HepG2 (cell line): ENCODE measurements around the gene PAPPA. TPM values are rescaled to one million over a fixed set of nuclear protein-coding genes. Genes with fewer than 3 reads are reported as not detected.

ENCODE experiments used
- ATAC-seq: fragments of 200-7000 bp; cut with Tn5 transposase; 3 replicates; pipeline ENCODE4 v1.9.1; 2020; ENCODE audit warnings: mild to moderate bottlenecking, moderate library complexity
- BruUV-seq: library from RNA; stranded (reverse); fragments of 400-500 nt; replicated peaks from 2 replicates; lab custom pipeline; 2021; lab: Mats Ljungman, UMichigan
- CTCF ChIA-PET: fragments of 300-600 bp; formaldehyde crosslinking; extraction: SDS; loops from one replicate; lab custom pipeline; 2021; ENCODE audit warnings: low total read pairs, inconsistent platforms, low intra/inter-chr PET ratio; lab: Yijun Ruan, JAX
- POLR2A ChIA-PET: fragments of 350-600 bp; sonication (Branson Sonifier 250); formaldehyde crosslinking; loops from one replicate; lab custom pipeline; 2020; ENCODE audit warnings: antibody characterized with exemption, inconsistent platforms; lab: Yijun Ruan, JAX
- DNase-seq: peaks from one replicate; pipeline ENCODE4 v3.0.0-alpha.2; 2015; ENCODE audit warnings: low spot score
- FAIRE-seq: peaks from 3 replicates; lab custom pipeline; 2011; peaks lifted over from hg19 to GRCh38; lab: Jason Lieb, UNC
- H2AFZ ChIP-seq: one replicate; pipeline ENCODE4 v1.6.1; 2011; ENCODE audit warnings: low read length, inconsistent platforms
- H3K27ac ChIP-seq: fragments of 300-600 bp; 3 replicates; pipeline ENCODE4 v1.8.0; 2011; ENCODE audit warnings: mixed run types, mild to moderate bottlenecking, mixed read lengths, low read length, inconsistent platforms; ENCODE audit not compliant: insufficient read depth; ENCODE audit errors: extremely low read length
- H3K27me3 ChIP-seq, 2 experiments: fragments of 200-600 bp in 1 of 2; 2 replicates in 1 of 2; 3 replicates in 1 of 2; pipeline versions ENCODE4 v1.6.0 to v1.8.0; 2011; ENCODE audit warnings: low read length in 2 of 2, mild to moderate bottlenecking in 2 of 2, moderate library complexity in 2 of 2, inconsistent platforms in 1 of 2; ENCODE audit not compliant: insufficient read depth in 2 of 2, control insufficient read depth in 1 of 2
- H3K36me3 ChIP-seq, 2 experiments: fragments of 200-600 bp in 1 of 2; replicated peaks in 1 of 2; 2 replicates in 1 of 2; 3 replicates in 1 of 2; pipeline versions ENCODE4 v1.5.1 to v1.8.0; 2011; ENCODE audit warnings: low read length in 2 of 2, inconsistent platforms in 1 of 2; ENCODE audit not compliant: insufficient read depth in 2 of 2, control insufficient read depth in 1 of 2
- H3K4me1 ChIP-seq: 2 replicates; pipeline ENCODE4 v1.5.1; 2012; ENCODE audit warnings: low read length, inconsistent platforms; ENCODE audit not compliant: insufficient read depth
- H3K4me2 ChIP-seq: 2 replicates; pipeline ENCODE4 v1.6.0; 2011; ENCODE audit warnings: low read depth, low read length, inconsistent platforms
- H3K4me3 ChIP-seq, 3 experiments: fragments of 200-600 bp in 1 of 3; sonication (generic), shearing (Covaris generic) in 1 of 3; replicated peaks in 1 of 3; 2 replicates each; pipeline ENCODE4 v1.5.1; 2011 to 2016; ENCODE audit warnings: low read length in 3 of 3, inconsistent platforms in 2 of 3, low read depth in 2 of 3, mild to moderate bottlenecking in 2 of 3, control low read depth in 1 of 3, mixed read lengths in 1 of 3; ENCODE audit not compliant: insufficient read depth in 1 of 3
- H3K79me2 ChIP-seq: one replicate; pipeline ENCODE4 v1.6.1; 2011; ENCODE audit warnings: low read length, inconsistent platforms; ENCODE audit not compliant: insufficient read depth
- H3K9ac ChIP-seq: 2 replicates; pipeline ENCODE4 v1.6.0; 2011; ENCODE audit warnings: mild to moderate bottlenecking, low read depth, low read length, inconsistent platforms; ENCODE audit not compliant: insufficient read depth
- H3K9me3 ChIP-seq: 2 replicates; pipeline ENCODE4 v1.5.1; 2012; ENCODE audit warnings: mild to moderate bottlenecking, low read length
- H4K20me1 ChIP-seq: 2 replicates; pipeline ENCODE4 v1.6.0; 2011; ENCODE audit warnings: inconsistent platforms, mild to moderate bottlenecking, low read length, moderate library complexity; ENCODE audit not compliant: insufficient read depth
- AHR ChIP-seq: IDR thresholded peaks from 2 replicates; pipeline ENCODE4 v1.6.1; 2018; ENCODE audit warnings: missing genetic modification reagents, missing compliant biosample characterization
- ARID3A ChIP-seq: IDR thresholded peaks from 2 replicates; pipeline ENCODE4 v1.6.1; 2012; ENCODE audit warnings: low read depth, low read length, improper control_type of control experiment
- CCAR2 ChIP-seq: fragments of 200-400 bp; formaldehyde crosslinking; optimal IDR thresholded peaks from 2 replicates; pipeline ENCODE3; 2018; ENCODE audit warnings: low read depth, mild to moderate bottlenecking, low read length, moderate library complexity
- NFKBIZ ChIP-seq: IDR thresholded peaks from 2 replicates; pipeline ENCODE4 v1.6.1; 2018; ENCODE audit warnings: missing genetic modification reagents, missing compliant biosample characterization
- NPAS2 ChIP-seq: sonication (generic); formaldehyde crosslinking; IDR thresholded peaks from 2 replicates; pipeline ENCODE4 v1.8.0; 2022; ENCODE audit warnings: mild to moderate bottlenecking, missing genetic modification reagents, borderline replicate concordance
- PTBP1 ChIP-seq: fragments of 200-400 bp; formaldehyde crosslinking; IDR thresholded peaks from 2 replicates; pipeline ENCODE4 v1.6.1; 2018; ENCODE audit warnings: low read length, low read depth; ENCODE audit not compliant: poor library complexity, severe bottlenecking
- RCOR2 ChIP-seq: IDR thresholded peaks from 2 replicates; pipeline ENCODE4 v1.6.1; 2016; ENCODE audit warnings: missing biosample characterization, missing genetic modification reagents
- SOX13 ChIP-seq, 3 experiments: fragments of 450-650 bp in 1 of 3; sonication (generic) in 1 of 3; formaldehyde crosslinking in 1 of 3; IDR thresholded peaks in 2 of 3; conservative IDR thresholded peaks in 1 of 3; 2 replicates each; pipeline versions ENCODE4 v1.5.0 to v1.6.1; 2016 to 2020; ENCODE audit warnings: antibody characterized with exemption in 1 of 3, mild to moderate bottlenecking in 1 of 3, missing compliant biosample characterization in 1 of 3, missing genetic modification reagents in 1 of 3, moderate library complexity in 1 of 3
- TOE1 ChIP-seq: sonication (generic); formaldehyde crosslinking; IDR thresholded peaks from 2 replicates; pipeline ENCODE4 v1.4.0; 2020; ENCODE audit warnings: mild to moderate bottlenecking, missing genetic modification reagents
- ZFP36L2 ChIP-seq: sonication (generic); formaldehyde crosslinking; IDR thresholded peaks from 2 replicates; pipeline ENCODE4 v1.4.0; 2020; ENCODE audit warnings: missing genetic modification reagents
- ZNF230 ChIP-seq: sonication (generic); formaldehyde crosslinking; IDR thresholded peaks from 2 replicates; pipeline ENCODE4 v1.4.0; 2020; ENCODE audit warnings: mild to moderate bottlenecking, missing genetic modification reagents
- ZNF260 ChIP-seq: sonication (generic); formaldehyde crosslinking; IDR thresholded peaks from 2 replicates; pipeline ENCODE4 v1.4.0; 2020; ENCODE audit warnings: missing genetic modification reagents, low read depth, mild to moderate bottlenecking, borderline replicate concordance
- ZNF468 ChIP-seq: sonication (generic); formaldehyde crosslinking; IDR thresholded peaks from 2 replicates; pipeline ENCODE4 v1.8.0; 2022; ENCODE audit warnings: mild to moderate bottlenecking, moderate library complexity, missing genetic modification reagents
- WGBS: methylation state at CpG from one replicate; pipeline ENCODE4 v1.1.6; 2017; ENCODE audit warnings: low lambda C conversion rate; 5-methylcytosine and 5-hydroxymethylcytosine counted together
- in situ Hi-C: cut with HindIII; loops from 2 replicates; pipeline ENCODE4 v1.10.0; 2017; ENCODE audit warnings: low pct_unique_long_range_greater_than_20kb; ENCODE audit not compliant: extremely low pct_ligation_motif_present
- intact Hi-C: fragments of 100-400 bp; cut with micrococcal nuclease; formaldehyde crosslinking; loops from one replicate; pipeline ENCODE4 v1.10.0; 2022; ENCODE audit not compliant: unreplicated experiment
- polyA plus RNA-seq, 8 experiments: library from polyadenylated mRNA; depleted of rRNA in 3 of 8; stranded (reverse) in 7 of 8; unstranded in 1 of 8; fragments of >200 nt; fragmentation: Illumina TruSeq in 4 of 8; extraction: Trizol in 4 of 8; gene quantifications; 2 replicates each; pipeline versions ENCODE4 v1.2.1 to v1.2.3, GENCODE V29; 2011 to 2016; ENCODE audit warnings: low read depth in 4 of 8, missing spikeins in 1 of 8, mixed read lengths in 1 of 8; ENCODE audit not compliant: insufficient read depth in 1 of 8
- total RNA-seq, 5 experiments: library from RNA; depleted of rRNA; stranded (reverse); fragments of >200 nt; fragmentation: Illumina TruSeq; extraction: Trizol; gene quantifications; 2 replicates each; pipeline ENCODE4 v1.2.3, GENCODE V29; 2016; ENCODE audit warnings: low read depth in 1 of 5
- TF ChIP-seq, protein P1 (sequence below): sonication (generic); formaldehyde crosslinking; IDR thresholded peaks from 2 replicates; pipeline ENCODE4 v1.4.0; 2020; ENCODE audit warnings: missing genetic modification reagents

PAPPA gene
- total and polyA plus RNA-seq, 2 of the 13 experiments (the other 11 are each of a cell fraction or from before 2014, with no cell fraction given), result 0.09 to 0.11 TPM

DNA sequence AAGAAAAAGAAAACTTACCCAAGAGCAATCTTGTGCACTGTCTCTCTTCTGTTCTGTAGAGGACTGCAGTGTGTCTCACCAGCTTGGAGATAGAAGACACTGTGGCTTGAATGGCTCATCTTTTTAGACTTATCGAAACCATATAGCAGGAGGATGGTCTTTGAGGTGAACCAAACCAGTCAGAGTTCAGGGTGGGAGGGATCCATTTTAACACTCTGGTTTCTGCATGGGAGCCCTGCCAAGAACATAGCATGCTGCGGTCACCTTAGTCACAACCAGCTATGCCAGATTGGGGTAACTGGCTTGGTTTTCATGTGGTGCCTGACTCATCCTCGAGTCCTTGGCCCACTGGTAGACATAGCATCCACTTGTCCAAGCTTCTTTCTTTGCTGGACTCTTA is 135.1 kb downstream of the PAPPA start (continued):
- TF ChIP-seq TOE1 (CRISPR knock-in tag) (no peak), ZNF230 (no peak)

DNA sequence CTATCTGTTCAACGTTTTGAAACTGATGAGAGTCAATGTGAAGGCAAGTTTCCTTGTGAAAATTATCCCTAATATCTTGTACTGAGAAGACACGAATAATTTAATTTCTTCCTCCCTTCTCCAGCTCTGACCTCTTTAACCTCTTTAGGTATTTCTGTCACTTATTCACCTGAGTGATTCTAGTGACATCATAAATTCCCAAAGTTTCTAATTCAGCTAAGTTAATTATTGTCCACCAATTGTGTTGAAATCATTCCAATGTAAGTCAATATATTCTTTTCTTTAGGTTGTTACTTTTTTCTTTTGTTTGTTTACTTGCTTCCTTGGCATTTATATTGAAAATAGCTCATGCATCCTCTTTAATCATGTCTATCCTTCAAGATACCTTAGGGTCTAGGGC is 143.8 kb downstream of the PAPPA start:
- ChIA-PET POLR2A (no interaction called here), CTCF (no interaction called here)
- intact Hi-C loops, result no loop called here
- Histone ChIP-seq H3K4me1 (no peaks in the 10 kb centered on the region), H3K4me3 (no peak overlapping the region), H3K36me3 (no peaks in the 10 kb centered on the region), H3K27ac (no peak overlapping the region), H3K9ac (no peak overlapping the region), H2AFZ (no peak overlapping the region), H3K4me2 (no peak overlapping the region), H4K20me1 (no peaks in the 10 kb centered on the region), H3K9me3 (no peaks in the 10 kb centered on the region), H3K79me2 (no peaks in the 10 kb centered on the region), H3K27me3 (0 out of 5 replicates have a peak, but pooled peaks cover 0 to 2% of the 10 kb centered on the region in 2 experiments)
- TF ChIP-seq SOX13 (IDR thresholded peaks at IDR 0.05) (no peak), SOX13 (CRISPR knock-in tag; conservative IDR thresholded peaks at IDR 0.05 in 1 of 2, IDR thresholded peaks at IDR 0.05 in 1 of 2) (no peak)
- in situ Hi-C loops, result no loop called here
- 10% methylated on average over 2 of the region's 2 CpGs for WGBS
- BruUV-seq, result no TSS peak
- ATAC-seq (no peak), DNase-seq (no peak), FAIRE-seq (no peak)

- ChIA-PET POLR2A (no interaction called here), CTCF (no interaction called here)
- FAIRE-seq, result no peak
- DNase-seq, result no peak
- no peaks in the 10 kb centered on the region for H3K9me3 ChIP-seq
- H3K4me1 ChIP-seq, result no peaks in the 10 kb centered on the region
- H3K36me3 ChIP-seq, result no peaks in the 10 kb centered on the region
- H3K79me2 ChIP-seq, result no peaks in the 10 kb centered on the region
- H3K4me2 ChIP-seq, result no peak overlapping the region
- intact Hi-C loops (no loop called here), in situ Hi-C loops (no loop called here)
- H3K27ac ChIP-seq, result no peak overlapping the region
- ATAC-seq, result no peak
- H3K4me3 ChIP-seq, result no peak overlapping the region
- no peaks in the 10 kb centered on the region for H4K20me1 ChIP-seq
- H2AFZ ChIP-seq, result no peak overlapping the region
- 0 out of 5 replicates have a peak, but pooled peaks cover 0 to 2% of the 10 kb centered on the region in 2 experiments for H3K27me3 ChIP-seq
- H3K9ac ChIP-seq, result no peak overlapping the region
- no TSS peak for BruUV-seq
- 20% methylated on average over 3 of the region's 3 CpGs for WGBS
- TF ChIP-seq NPAS2, result no peak
- TF ChIP-seq RCOR2 (CRISPR knock-in tag), result no peak
- TF ChIP-seq, protein P1, sequence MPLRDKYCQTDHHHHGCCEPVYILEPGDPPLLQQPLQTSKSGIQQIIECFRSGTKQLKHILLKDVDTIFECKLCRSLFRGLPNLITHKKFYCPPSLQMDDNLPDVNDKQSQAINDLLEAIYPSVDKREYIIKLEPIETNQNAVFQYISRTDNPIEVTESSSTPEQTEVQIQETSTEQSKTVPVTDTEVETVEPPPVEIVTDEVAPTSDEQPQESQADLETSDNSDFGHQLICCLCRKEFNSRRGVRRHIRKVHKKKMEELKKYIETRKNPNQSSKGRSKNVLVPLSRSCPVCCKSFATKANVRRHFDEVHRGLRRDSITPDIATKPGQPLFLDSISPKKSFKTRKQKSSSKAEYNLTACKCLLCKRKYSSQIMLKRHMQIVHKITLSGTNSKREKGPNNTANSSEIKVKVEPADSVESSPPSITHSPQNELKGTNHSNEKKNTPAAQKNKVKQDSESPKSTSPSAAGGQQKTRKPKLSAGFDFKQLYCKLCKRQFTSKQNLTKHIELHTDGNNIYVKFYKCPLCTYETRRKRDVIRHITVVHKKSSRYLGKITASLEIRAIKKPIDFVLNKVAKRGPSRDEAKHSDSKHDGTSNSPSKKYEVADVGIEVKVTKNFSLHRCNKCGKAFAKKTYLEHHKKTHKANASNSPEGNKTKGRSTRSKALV (CRISPR knock-in tag), result no peak
- no peak for TF ChIP-seq ZFP36L2
- TF ChIP-seq ARID3A, result no peak
- TF ChIP-seq CCAR2, result no peak
- TF ChIP-seq AHR, result no peak
- no peak for TF ChIP-seq ZNF468
- no peak for TF ChIP-seq PTBP1
- TF ChIP-seq ZNF260 (CRISPR knock-in tag), result no peak
- no peak for TF ChIP-seq NFKBIZ
Measured at GRCh38 chr9:116298249-116298648, 144.7 kb downstream of the PAPPA start.
